ENCODE data around the gene NCK2.

The NCK2 gene

DNA sequence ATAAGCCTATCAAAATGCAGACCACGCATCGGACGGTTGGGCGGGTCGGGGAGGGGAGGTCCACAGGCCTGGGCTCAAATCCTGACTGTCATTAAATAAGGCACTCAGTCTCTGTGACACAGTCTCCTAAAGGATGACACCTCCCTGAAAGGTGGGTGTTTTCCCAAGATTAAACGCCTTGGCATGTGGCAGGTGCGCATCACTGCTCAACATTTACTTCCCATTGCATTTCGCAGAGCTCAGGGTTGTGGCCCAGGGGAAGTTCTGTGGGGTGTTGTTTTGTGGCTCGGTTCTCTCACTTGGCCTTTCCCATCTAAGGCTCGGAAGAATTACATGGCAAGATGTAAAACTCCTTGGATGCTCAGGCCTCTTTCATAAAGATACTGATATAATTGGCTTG is 107.4 kb downstream of the NCK2 start:
- no peak for DNase-seq (ENCODE audit: low read depth)

DNA sequence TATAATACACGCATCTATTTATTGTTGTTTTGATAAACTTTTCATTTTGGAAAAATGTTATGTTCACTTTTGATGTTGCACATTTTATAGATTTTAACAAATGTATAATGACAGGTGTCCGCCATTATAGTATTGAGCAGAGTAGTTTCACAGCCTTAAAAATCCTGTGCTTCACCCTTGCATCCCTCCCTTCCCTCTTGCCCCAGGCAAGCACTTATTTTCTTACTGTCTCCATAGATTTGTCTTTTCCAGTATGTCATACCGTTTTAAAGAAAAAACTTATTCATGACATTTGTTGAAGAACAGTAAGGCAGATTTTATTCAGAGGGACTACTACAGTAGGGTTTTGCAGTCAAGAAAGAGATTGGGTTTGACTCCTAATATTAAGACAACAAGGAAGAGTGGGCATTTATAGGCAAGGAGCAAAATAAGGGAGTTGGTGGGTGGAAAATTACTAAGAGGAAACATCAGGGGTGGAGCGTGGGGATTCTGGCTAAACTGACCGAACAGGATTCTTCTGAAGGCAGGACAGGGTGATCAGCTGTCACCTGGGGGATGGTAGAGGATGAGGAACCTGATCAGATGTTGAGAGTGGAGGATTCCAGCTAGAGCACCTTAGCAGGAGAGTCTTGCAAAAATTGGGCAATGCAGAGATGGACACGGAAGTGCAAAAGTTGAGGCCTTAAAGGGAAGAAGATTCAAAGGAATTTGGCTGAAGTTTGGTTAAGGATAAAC is 108.8 kb downstream of the NCK2 start:
- no peak for DNase-seq (ENCODE audit: low read depth)

DNA sequence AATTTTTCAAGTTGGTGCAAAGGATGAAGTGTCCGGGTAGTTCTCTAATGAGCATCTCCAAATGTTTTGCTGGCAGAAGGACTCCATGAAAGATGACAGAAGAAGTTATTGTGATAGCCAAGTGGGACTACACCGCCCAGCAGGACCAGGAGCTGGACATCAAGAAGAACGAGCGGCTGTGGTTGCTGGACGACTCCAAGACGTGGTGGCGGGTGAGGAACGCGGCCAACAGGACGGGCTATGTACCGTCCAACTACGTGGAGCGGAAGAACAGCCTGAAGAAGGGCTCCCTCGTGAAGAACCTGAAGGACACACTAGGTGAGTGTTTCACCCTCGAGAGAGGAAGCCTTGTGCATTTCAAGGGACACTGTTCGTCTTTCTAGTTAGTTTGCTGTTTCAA is 110.3 kb downstream of the NCK2 start:
- DNase-seq (ENCODE audit: low read depth), result no peak

DNA sequence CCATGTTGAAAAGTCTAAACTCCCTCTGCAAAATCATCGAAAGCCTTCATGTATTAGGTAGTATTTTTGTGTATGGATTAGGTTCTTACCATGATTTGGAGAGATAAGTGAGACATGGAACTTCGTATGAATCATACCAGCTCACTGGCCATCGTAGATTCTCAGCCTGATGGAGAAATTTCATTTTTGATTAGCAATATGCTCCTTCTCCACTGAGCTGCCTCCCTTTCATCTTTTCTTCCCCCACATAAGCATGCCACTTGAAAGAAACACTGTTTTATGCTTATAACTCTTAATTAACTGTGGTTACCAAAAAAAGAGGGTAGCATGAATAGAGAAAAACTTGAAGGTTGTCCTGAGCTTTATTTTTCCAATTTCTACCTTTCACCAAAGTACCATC is 111.9 kb downstream of the NCK2 start:
- no peak for DNase-seq (ENCODE audit: low read depth)

DNA sequence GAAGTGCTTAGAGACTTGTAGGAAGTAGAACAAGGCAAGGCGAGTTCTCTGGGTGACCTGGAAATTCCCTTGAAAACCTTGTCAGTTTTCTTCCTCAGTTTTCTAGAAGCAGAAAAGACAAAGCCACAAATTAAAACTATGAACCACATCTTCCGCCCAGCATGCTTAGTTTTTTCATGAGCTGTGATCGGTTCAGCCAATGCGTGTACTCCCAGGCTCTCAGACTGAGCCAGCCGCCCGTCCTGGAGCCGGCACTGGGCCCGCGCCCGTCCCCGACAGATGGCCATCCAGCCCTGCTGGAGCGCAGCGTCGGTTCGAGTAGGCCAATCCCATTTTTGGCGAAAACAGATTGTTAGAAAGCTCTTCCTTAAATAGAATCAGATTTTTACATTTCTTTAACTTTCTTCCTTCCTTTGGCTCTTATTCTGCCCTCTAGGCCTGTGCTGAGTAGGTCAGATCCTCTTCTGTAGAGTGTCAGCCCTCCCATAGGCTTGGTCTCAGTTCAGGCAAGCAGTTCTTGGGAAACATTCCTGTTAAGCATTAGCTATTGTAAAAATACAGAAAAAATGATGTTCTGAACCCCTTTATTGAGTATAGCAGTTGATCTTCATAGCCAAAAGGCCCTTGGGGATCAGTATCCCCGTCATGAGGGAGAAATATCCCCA is 112.5 kb downstream of the NCK2 start:
- no peak for DNase-seq (ENCODE audit: low read depth)

DNA sequence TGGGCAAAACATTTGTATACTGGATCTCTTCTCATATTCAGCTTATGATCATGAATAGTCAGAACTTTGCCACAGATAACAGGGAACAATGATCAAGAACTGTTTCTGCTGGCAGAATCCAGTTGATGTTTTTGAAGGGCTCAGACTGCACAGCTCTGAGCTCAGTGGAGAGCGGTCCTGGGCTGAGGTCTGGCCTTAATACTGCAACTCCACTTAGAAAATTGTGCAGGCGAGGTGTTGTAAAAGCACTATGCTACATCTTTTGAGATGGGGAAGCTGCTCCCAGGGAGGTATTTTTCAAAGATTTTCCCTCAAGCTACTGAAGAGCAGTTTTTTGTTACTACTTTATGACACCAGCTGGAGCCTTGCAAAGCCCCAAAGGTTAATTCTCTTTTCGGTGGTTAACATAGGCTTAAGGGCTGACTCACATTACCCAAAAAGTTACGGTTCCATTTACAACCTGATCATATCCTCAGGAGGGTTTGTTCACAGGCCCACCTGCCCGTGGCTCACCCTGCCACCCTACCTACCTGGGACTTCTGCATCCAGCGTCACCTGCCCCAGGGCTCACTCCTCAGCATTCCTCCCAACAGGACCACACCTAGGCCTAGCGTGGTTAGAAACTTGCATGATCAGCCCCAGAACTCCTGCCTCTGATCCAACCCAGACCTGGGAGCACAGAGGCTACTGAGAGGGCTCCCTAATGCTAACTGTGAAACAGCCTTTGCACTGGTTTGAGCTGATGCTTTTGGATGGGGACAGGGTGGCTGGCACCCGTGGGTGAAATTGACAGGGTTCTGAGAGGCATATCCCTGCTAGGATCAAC is 114.4 kb downstream of the NCK2 start:
- DNase-seq (ENCODE audit: low read depth), result no peak

DNA sequence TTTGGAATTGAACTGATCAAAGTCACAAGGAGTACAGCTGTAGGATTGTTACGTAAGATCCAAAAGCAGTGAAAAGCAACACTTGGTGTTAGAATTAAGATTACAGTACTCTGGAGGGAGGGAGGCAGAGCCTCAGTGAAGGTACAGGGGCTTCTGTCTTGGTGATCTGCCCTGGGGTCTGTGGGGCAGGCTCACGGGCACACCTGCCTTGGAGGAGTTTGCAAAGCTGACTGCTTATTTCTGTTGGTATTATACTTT is 114.9 kb downstream of the NCK2 start:
- DNase-seq (ENCODE audit: low read depth), result no peak

DNA sequence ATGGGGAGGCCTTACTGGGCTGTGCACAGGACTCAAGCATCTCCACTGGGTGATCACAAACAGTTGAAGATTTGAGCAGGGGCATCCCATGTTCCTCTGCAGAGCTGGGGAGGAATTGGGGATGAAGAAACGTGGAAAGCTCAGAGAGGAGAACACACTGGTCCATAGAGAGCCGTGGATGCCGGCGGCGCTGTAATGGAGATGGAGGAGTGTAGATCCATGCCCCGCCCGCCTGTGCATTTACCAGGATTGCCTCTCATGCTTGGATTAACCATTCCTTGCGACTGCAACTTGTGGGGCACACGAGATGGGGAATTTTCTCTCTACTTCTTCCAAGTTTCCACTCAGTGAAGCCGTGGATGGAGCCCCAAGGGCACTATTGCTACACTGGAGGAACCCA is 115.9 kb downstream of the NCK2 start:
- no peak for DNase-seq (ENCODE audit: low read depth)

DNA sequence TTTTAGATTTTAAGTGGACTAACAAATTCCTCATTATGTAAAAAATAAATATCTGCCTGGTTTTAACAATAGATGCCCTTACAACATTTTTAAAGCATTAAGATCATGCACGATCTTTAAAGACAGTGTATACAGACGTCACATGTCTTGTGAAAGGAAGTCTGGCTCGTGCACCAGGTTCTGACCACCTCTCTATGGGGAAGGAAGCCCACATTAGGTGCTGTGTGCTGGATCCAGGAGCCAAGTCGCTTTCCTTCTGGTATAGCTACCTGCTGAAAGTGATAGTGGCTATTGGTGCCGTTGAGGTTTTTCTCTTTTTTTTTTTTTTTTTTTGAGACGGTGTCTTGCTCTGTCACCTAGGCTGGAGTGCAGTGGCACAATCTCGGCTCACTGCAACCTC is 116.5 kb downstream of the NCK2 start:
- no peak for DNase-seq (ENCODE audit: low read depth)

DNA sequence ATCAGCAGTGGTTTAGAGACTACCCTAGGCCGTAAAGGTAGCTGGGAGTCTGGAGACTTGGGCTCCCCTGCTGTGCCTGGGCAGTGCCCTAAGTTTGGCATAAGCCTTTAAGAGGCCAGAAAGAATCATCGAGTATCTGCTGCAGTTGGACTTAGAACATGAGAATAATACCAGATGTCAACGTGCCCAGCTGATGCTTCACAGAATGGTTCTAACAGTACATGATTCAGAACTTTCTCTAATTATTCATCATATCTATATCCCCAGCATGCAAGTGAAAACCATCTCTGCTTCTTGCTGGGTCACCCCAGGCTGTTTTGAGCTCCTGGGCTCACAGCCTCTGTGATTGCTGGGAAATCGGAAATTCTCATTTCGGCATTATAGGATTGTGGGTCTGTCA is 118.1 kb downstream of the NCK2 start:
- no peak for DNase-seq (ENCODE audit: low read depth)

DNA sequence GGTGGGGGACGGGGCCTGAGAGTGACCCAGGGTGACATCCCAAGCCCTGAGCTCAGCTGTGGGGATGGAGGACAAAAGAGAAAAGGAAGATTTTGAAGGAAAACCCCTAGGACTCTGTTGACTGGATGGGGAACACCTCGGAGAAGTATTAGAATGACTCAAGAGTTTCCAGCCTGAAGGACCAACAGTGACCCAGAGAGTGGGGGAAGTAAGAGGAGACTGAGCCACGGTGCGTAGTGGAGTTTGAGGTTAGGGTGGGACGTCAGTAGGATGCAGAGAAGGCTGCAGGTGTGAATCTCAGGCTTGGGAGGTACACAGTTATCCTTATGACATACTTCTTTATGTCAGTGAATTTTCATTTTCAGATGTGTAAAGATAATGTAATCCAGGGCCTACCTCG is 119.5 kb downstream of the NCK2 start:
- no peak for DNase-seq (ENCODE audit: low read depth)

DNA sequence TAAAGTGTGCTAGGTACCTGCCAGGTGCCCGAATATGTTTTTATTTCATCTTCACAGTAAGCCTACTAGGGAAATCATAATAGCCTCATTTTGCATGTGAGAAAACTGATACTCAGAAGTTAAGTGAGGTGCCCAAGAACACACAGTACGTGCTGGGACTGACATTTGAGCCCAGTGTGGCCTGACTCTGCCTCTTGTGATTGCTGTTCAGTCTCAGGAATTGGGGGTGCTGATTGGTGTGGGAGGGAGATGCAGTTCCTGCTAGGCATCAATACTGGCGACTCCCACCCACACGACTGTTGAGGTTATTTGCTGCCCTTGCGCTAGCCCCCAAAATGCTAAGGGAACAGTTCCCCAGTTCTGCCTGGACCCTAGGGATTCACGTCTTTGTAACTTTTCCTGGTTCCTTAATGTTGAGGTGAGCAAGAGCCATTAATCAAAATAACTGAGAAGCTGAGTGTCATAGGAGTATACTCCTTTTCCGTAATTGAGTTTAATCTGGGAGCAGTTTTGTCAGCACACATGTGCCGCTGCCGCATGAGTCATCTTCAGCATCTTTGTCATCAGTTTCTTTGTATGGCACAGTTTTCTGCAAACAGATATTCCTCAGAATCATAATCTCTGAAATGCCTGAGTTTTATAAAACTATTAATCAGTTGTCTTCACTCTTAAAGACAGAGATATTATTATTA is 120.7 kb downstream of the NCK2 start:
- DNase-seq (ENCODE audit: low read depth), result no peak

DNA sequence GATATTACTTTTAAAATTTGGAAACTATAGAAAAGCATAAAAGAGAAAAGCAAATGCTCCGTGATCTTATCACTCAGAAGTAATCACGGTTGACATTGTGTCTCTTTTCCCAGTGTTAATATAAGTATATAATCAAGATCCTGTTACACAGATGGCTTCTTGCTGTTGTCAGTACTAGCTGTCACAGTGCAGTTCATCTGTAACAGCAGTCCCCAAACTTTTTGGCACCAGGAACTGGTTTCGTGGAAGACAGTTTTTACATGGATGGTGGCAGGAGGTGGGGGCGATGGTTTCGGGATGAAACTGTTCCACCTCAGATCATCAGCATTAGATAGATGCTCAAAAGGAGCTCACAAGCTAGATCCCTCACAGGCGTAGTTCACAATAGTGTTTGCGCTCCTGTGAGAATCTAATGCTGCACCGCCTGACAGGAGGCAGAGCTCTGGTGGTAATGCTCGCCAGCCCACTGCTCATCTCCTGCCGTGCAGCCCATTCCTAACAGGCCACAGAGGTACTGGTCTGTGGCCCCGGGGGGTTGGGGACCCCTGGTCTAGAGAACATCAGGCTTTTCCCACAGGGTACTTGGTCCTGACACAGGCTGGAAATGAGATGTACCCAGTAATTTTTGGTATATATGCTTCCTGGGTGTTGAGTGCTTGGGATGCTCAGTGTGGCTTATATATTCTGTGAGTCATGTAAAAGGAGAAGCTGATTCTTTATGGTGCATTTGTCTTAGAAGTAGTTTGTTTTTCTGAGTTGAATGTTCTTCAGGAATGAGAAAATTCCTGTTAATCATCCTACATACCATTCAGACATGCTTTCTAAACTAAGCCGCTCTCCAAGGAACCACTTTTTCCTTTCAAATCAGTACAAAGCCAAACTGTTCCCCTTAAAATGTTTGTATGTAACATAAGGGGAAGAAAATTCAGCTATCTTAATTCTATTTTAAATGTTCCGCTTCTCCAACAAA is 121.8 kb downstream of the NCK2 start:
- no peak for DNase-seq (ENCODE audit: low read depth)

DNA sequence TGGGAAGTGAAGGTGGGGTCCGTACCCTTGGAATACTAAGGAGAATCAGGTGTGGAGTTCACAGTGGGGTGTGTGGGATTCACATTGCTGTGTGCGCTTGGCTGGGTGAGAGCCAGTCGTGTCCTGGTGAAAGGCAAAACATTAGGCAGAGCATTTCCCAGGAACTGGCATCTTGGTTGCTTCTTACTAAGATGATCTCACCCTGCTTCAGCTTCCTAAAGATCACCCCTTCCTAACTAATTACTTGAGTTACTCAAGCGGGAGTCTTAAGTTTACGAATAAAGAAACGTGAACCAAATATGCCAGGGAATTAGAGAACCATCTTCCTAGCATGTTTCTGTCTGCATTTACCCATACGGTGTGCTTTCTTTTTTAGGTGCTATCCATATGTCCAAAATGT is 122.9 kb downstream of the NCK2 start:
- no peak for DNase-seq (ENCODE audit: low read depth)

DNA sequence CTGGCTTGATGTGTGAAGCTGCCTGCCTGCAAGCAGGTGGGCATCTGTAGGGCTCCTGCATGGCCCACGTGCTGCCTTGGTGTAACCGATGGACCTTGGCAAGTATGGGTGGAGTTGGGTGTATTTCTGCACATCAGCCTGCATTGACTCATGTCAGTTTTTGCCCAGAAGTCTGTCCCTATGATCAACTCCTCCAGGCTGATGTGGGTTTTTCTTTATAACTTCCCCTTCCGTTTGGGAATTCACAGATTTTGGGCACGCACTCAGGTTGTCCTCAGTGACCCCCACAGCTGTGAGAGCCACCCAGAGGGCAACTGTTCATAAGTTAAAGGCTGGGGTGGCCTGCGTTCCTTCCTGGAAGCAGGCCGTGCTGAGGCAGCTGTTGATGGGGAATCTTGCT is 123.3 kb downstream of the NCK2 start:
- no peak for DNase-seq (ENCODE audit: low read depth)

DNA sequence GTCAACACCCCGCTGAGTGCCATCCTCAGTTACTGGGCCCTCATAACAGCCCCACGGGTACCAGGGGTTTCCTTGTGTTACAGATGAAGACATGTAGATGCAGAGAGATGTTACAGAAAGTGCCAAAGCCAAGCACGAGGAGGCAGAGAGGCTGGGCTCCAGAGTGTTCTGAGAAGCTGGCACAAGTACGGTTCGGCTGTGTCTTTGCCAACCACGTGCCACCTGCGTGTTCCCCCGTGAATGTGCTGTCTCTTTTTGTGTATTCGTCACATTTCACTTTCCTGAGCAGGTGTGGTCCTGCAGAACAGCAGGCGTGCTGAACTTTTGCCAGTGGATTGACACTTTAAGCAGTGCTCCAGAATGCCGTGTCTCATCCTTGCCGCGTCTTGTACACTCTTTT is 124.6 kb downstream of the NCK2 start:
- DNase-seq (ENCODE audit: low read depth), result no peak

DNA sequence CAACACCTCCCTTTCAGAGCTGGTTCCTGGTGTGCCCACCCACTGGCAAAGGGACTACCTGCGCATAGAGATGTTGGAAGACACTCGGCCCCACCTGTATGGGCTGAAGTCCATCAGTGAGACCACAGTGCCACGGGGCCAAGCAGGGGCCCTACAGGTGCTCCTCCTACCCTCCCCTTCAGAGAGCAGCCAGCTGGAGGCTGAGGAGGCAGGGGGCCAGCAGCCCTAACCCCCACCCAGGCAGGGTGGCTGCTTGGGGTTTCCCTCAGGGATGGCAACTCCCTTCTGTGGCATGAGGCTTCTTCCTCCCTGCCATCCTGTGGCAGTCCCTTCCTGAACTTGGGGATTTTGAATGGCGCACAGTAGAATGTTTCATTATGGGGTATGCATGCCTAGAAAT is 125.3 kb downstream of the NCK2 start:
- no peak for DNase-seq (ENCODE audit: low read depth)

DNA sequence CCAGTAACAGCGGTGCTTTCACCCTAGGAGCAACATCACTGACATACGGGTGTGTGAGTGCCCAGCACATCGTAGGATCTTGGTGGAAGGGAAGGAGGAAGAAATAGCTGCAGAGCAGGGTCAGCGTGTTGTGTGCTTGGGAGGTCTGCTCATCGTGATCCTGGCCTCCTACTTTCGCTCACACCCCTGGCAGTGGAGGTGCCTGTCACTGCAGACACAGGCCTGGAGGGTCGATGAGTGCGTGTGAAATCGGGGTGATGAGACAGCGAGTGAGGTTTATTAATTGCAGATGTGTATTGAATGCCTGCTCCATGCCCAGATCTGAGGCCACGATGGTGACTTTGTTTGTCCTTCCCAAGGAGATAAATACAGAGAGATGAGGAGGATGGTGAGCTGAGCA is 126.1 kb downstream of the NCK2 start:
- DNase-seq (ENCODE audit: low read depth), result no peak

DNA sequence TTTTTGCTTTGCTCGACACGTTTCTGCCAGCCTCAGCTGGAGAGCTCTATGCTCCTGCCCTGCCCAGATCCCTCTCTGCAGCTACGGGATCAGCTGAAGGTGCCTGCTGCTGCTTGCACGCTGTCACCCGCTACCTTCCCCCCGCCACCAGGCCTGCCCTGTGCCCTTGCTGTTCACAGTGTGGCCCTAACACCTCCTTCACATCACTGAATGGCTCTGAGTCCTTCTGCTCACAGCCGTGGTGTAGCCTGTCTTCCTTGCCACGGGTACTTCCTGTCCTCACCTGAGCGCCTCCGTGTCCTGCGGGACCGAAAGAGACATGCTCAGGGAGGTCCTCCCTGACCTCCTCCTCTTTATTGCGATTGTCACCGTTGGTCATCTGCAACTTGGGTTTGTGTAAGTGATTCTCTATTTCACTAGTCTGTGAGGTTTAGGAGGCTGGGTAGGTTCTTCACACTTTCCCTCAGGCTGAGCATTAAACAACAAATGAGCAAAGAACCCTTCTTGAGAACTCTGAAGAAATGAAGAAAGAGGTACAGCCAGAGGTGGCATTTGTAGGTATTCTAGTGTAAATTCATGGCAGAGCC is 127.5 kb downstream of the NCK2 start:
- no peak for DNase-seq (ENCODE audit: low read depth)

DNA sequence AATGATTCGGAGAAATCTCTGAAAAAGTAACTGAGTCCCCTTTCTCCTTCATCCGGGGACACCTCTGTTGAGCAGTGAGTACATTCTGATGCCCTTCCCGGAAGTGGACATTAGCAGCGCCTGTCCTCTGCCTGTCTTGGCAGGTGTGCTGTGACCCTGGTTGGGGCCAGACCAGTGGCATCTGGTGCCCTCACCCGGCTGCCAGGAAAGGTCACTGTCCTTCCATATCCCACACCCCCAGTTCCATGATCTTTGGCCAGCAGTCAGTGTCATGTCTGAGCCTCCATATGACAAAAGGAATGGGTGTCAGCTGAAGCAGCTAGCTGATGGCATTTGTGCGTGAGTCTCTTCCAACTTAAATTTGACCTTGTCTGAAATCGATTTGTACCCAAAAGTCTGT is 128.1 kb downstream of the NCK2 start:
- DNase-seq (ENCODE audit: low read depth), result no peak

DNA sequence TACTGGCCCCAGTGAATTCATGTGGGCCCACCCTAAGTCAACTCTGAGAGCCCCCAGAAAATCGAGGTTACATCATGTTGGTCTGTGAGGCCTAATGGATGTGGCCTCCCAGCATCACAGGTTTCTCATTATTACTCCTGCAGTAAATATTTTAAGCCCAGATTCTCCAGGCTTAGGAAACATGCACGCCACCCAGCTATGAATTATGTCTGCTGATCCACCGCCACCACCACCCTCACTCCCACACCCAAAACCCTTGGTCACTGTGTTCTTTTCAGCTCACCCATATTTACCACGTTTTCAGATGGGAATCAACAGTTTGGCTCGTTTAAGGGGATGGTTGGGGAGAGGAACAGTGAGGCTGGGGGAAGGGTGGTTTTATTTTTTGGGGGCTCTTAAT is 128.6 kb downstream of the NCK2 start:
- no peak for DNase-seq (ENCODE audit: low read depth)

All from activated T-helper 1 cell treated with Interleukin-2 at 50 U/mL for 16 hours (primary cell).